ENCODE data around the gene IWS1. TPM values are rescaled to one million over a fixed set of nuclear protein-coding genes. Genes with fewer than 3 reads are reported as not detected.

IWS1 gene
- total and polyA plus RNA-seq, 9 of the 15 experiments (the other 6 are each of a cell fraction or from before 2014, with no cell fraction given) = 20.8 to 67.2 (median 46.6) TPM

DNA sequence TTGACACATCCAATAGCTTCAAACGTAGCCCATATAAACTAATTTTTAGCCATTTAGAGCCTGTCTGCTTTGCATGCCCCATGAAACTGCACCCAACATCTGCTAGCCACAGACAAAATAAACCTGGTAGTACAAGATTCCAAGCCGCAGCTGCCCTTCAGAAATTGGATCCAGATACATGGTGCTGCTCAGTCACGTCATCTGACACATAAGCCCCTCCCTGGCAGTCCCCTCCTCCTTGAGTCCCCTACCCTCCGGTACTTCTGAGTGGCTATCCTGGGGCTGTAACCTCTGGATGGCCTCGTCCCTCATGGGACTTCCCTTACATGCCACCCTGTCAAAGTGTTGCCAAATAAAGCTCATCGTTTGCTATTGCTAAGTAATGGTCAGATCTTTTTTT is 74.3 kb downstream of the IWS1 start (continued):
- TF ChIP-seq, protein P1, sequence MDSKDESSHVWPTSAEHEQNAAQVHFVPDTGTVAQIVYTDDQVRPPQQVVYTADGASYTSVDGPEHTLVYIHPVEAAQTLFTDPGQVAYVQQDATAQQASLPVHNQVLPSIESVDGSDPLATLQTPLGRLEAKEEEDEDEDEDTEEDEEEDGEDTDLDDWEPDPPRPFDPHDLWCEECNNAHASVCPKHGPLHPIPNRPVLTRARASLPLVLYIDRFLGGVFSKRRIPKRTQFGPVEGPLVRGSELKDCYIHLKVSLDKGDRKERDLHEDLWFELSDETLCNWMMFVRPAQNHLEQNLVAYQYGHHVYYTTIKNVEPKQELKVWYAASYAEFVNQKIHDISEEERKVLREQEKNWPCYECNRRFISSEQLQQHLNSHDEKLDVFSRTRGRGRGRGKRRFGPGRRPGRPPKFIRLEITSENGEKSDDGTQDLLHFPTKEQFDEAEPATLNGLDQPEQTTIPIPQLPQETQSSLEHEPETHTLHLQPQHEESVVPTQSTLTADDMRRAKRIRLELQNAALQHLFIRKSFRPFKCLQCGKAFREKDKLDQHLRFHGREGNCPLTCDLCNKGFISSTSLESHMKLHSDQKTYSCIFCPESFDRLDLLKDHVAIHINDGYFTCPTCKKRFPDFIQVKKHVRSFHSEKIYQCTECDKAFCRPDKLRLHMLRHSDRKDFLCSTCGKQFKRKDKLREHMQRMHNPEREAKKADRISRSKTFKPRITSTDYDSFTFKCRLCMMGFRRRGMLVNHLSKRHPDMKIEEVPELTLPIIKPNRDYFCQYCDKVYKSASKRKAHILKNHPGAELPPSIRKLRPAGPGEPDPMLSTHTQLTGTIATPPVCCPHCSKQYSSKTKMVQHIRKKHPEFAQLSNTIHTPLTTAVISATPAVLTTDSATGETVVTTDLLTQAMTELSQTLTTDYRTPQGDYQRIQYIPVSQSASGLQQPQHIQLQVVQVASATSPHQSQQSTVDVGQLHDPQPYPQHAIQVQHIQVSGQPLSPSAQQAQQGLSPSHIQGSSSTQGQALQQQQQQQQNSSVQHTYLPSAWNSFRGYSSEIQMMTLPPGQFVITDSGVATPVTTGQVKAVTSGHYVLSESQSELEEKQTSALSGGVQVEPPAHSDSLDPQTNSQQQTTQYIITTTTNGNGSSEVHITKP (IDR thresholded peaks at IDR 0.05; ENCODE audit: partially characterized antibody) = no peak
- TF ChIP-seq ZNF57 (CRISPR knock-in tag; IDR thresholded peaks at IDR 0.05) (no peak), MEF2A (IDR thresholded peaks at IDR 0.05; ENCODE audit: control insufficient read depth, low read depth, low read length) (no peak), XRCC5 (IDR thresholded peaks at IDR 0.05; ENCODE audit: low read depth, low read length) (no peak), PURB (CRISPR knock-in tag; IDR thresholded peaks at IDR 0.05; ENCODE audit: low read depth) (no peak)

DNA sequence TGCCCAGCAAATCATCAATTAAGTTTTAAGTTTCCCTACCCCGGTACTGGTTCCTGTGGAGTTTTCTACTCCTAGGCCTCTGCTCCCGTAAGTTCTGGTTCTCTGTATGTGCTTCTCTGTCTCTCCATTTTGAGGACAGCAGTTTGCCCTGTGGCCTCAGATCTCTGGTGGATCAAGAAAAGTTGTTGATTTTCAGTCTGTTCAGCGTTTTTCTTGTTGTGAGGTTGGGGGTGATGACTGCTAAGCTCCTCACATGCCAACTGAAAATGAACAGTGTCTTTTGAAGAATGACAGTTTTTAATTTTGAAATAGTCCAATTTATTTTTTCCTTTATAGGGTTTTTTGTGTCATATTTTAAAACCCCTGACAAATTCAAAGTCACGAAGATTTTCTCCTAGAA is 76.4 kb downstream of the IWS1 start:
- FAIRE-seq = no peak

More for the DNA sequence above, 76.4 kb downstream of the IWS1 start:
- POLR2A ChIA-PET = no interaction called here
- no peaks in the 10 kb centered on the region for H4K20me1 ChIP-seq (replicated peaks; ENCODE audit: control insufficient read depth, insufficient read depth, low read length)
- H3K9ac ChIP-seq (ENCODE audit: insufficient read depth in 1 of 2, low read depth in 2 of 2, low read length in 2 of 2) = no peak overlapping the region
- in situ Hi-C loops (cut with MboI) = loop anchor here (10.0 kb wide), 1 partner anchor 245 kb away; no protein-coding TSS in a partner anchor
- intact Hi-C loops (cut with micrococcal nuclease) = no loop called here
- TF ChIP-seq, protein P2, sequence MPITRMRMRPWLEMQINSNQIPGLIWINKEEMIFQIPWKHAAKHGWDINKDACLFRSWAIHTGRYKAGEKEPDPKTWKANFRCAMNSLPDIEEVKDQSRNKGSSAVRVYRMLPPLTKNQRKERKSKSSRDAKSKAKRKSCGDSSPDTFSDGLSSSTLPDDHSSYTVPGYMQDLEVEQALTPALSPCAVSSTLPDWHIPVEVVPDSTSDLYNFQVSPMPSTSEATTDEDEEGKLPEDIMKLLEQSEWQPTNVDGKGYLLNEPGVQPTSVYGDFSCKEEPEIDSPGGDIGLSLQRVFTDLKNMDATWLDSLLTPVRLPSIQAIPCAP (CRISPR knock-in tag; IDR thresholded peaks at IDR 0.05; ENCODE audit: borderline replicate concordance) = no peak
- TF ChIP-seq SRSF7 (optimal IDR thresholded peaks at IDR 0.05; ENCODE audit: low read depth, low read length) = no peak
- TF ChIP-seq TBL1XR1 (IDR thresholded peaks at IDR 0.05; ENCODE audit: low read length in 2 of 2) = no peak
- no peak for TF ChIP-seq ZBTB8A (IDR thresholded peaks at IDR 0.05; ENCODE audit: partially characterized antibody)
- TF ChIP-seq C11orf30 (IDR thresholded peaks at IDR 0.05; ENCODE audit: low read depth) = peak; percentile 15; the same call in 1 of the 2 replicates
- TF ChIP-seq ZBTB7A (IDR thresholded peaks at IDR 0.05; ENCODE audit: borderline replicate concordance, control insufficient read depth, low read depth, low read length) = no peak
- TF ChIP-seq, protein P3, sequence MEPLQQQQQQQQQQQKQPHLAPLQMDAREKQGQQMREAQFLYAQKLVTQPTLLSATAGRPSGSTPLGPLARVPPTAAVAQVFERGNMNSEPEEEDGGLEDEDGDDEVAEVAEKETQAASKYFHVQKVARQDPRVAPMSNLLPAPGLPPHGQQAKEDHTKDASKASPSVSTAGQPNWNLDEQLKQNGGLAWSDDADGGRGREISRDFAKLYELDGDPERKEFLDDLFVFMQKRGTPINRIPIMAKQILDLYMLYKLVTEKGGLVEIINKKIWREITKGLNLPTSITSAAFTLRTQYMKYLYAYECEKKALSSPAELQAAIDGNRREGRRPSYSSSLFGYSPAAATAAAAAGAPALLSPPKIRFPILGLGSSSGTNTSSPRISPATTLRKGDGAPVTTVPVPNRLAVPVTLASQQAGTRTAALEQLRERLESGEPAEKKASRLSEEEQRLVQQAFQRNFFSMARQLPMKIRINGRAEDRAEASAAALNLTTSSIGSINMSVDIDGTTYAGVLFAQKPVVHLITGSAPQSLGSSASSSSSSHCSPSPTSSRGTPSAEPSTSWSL (CRISPR knock-in tag; IDR thresholded peaks at IDR 0.05; ENCODE audit: borderline replicate concordance) = no peak
- no peak for TF ChIP-seq TCF7 (IDR thresholded peaks at IDR 0.05; ENCODE audit: borderline replicate concordance)
- TF ChIP-seq SIN3A (IDR thresholded peaks at IDR 0.05; ENCODE audit: borderline replicate concordance in 2 of 2, control insufficient read depth in 1 of 2, low read depth in 2 of 2, low read length in 2 of 2) = no peak
- peak; percentile 27; the same call in 1 of the 2 replicates for TF ChIP-seq ZNF316 (IDR thresholded peaks at IDR 0.05)
- H3K4me1 ChIP-seq (replicated peaks in 1 of 2; ENCODE audit: control insufficient read depth in 2 of 2, insufficient read depth in 2 of 2, low read length in 2 of 2) = no peaks in the 10 kb centered on the region; a peak in 1 of 5 replicates
- H3K79me2 ChIP-seq (ENCODE audit: control insufficient read depth, insufficient read depth, low read length) = no peaks in the 10 kb centered on the region
- CTCF ChIA-PET (ENCODE audit: low intra/inter-chr PET ratio) = no interaction called here
- no peak overlapping the region for H3K27ac ChIP-seq (ENCODE audit: extremely low read depth, low read depth, low read length)
- BruUV-seq (replicated peaks) = no TSS peak
- no peak overlapping the region for H2AFZ ChIP-seq (ENCODE audit: low read depth, low read length)
- no peak for DNase-seq (ENCODE audit: extremely low read depth in 1 of 4, low spot score in 3 of 4)
- no peak for ATAC-seq
- no peak overlapping the region for H3K4me3 ChIP-seq
- no peaks in the 10 kb centered on the region for H3K36me3 ChIP-seq (ENCODE audit: control insufficient read depth, insufficient read depth, low read length)
- H3K9me1 ChIP-seq (ENCODE audit: control insufficient read depth, insufficient read depth, low read length) = no peaks in the 10 kb centered on the region
- no peaks in the 10 kb centered on the region for H3K9me3 ChIP-seq (replicated peaks; ENCODE audit: control insufficient read depth, insufficient read depth, low read depth, low read length)
- H3K27me3 ChIP-seq (ENCODE audit: control insufficient read depth in 2 of 2, insufficient read depth in 2 of 2, low read length in 2 of 2) = 0 out of 5 replicates have a peak, but pooled peaks cover 0 to 8% of the 10 kb centered on the region in 2 experiments
- WGBS (ENCODE audit: insufficient coverage, low coverage, missing lambda C conversion rate) = 13% methylated on average over 4 of the region's 4 CpGs
- H3K4me2 ChIP-seq (ENCODE audit: insufficient read depth, low read length) = no peak overlapping the region
